ENCODE data around the gene GPHB5. TPM values are rescaled to one million over a fixed set of nuclear protein-coding genes. Genes with fewer than 3 reads are reported as not detected.
A peak's percentile ranks its signal among the peaks of the same experiment; 100 is the strongest.

The GPHB5 gene
- total and polyA plus RNA-seq, 8 donors: not detected

DNA sequence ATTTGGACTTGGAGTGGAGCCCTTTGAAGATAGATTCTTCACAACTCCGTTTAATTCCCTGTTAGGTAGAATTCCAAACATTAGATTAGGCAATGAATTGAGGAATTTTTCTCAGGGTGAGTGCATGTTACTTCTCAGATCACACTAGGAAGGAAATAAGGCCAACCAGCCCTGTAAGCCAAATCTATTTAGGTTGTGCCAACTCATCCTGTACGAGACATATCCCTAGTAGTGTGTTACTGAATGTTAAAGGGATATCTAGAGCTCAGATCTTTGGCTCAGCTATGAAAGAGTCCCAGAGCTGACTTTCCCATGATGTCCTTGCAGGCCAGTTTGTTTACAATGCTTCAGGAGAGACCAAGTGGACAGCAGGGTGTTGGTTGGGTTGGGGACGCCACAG lies 45.6 kb downstream of the GPHB5 start:
- peak overlapping the region in 1 of 2 donors; percentile 8 for H3K27ac ChIP-seq
- H3K36me3 ChIP-seq: no peaks in the 10 kb centered on the region
- ATAC-seq (no peak), DNase-seq (no peak)
- no peaks in the 10 kb centered on the region for H3K27me3 ChIP-seq
- no peaks in the 10 kb centered on the region for H3K9me3 ChIP-seq
- TF ChIP-seq, protein P1, sequence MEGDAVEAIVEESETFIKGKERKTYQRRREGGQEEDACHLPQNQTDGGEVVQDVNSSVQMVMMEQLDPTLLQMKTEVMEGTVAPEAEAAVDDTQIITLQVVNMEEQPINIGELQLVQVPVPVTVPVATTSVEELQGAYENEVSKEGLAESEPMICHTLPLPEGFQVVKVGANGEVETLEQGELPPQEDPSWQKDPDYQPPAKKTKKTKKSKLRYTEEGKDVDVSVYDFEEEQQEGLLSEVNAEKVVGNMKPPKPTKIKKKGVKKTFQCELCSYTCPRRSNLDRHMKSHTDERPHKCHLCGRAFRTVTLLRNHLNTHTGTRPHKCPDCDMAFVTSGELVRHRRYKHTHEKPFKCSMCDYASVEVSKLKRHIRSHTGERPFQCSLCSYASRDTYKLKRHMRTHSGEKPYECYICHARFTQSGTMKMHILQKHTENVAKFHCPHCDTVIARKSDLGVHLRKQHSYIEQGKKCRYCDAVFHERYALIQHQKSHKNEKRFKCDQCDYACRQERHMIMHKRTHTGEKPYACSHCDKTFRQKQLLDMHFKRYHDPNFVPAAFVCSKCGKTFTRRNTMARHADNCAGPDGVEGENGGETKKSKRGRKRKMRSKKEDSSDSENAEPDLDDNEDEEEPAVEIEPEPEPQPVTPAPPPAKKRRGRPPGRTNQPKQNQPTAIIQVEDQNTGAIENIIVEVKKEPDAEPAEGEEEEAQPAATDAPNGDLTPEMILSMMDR (IDR thresholded peaks at IDR 0.05): no peak
- H3K4me3 ChIP-seq: no peak overlapping the region
- H3K4me1 ChIP-seq: no peaks in the 10 kb centered on the region
- intact Hi-C loops (cut with DNase I): loop anchor here in 1 of 2 donors (10.0 kb wide), 1 partner anchor 1098 kb away; no protein-coding TSS in a partner anchor

DNA sequence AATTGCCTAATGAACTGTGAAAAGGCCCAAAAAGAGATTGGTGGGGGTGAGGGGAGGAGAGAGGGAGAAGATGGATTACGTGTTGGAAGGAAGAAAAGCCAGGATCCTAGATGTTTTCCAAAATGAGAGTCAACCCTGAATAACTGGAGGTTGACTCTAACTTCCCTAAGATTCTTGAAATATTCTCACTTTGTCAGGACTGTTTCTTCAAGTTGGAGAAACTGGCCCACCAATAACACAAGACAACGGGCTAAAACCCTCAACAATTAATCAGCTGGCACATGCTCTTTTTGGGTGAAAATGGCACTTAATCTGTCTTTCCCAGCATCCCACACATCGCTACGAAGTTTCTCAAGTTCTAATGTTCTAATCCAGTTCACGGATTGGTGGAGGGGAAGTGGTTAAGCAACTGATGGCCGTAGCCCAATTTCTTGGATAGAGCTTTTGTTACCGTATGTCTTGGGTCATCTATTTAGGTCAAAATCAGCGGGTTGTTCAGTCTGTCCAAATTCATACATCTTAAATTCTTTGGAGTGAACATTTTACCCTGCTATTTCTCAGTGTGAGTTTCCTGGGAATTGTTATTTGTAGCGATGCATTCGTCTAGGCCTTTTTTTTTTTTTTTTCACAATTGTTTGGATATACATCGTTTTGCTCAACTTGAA lies 49.0 kb downstream of the GPHB5 start:
- TF ChIP-seq, protein P1 (IDR thresholded peaks at IDR 0.05): no peak
- Histone ChIP-seq H3K27ac (no peak overlapping the region), H3K9me3 (no peaks in the 10 kb centered on the region), H3K4me3 (no peak overlapping the region), H3K4me1 (no peaks in the 10 kb centered on the region), H3K36me3 (no peaks in the 10 kb centered on the region), H3K27me3 (no peaks in the 10 kb centered on the region)
- peak; percentile 23 for ATAC-seq
- peak in 1 of 4 donors; percentile 45 for DNase-seq
- intact Hi-C loops (cut with DNase I): loop anchor here in 1 of 2 donors (10.0 kb wide), 1 partner anchor 1095 kb away; no protein-coding TSS in a partner anchor

DNA sequence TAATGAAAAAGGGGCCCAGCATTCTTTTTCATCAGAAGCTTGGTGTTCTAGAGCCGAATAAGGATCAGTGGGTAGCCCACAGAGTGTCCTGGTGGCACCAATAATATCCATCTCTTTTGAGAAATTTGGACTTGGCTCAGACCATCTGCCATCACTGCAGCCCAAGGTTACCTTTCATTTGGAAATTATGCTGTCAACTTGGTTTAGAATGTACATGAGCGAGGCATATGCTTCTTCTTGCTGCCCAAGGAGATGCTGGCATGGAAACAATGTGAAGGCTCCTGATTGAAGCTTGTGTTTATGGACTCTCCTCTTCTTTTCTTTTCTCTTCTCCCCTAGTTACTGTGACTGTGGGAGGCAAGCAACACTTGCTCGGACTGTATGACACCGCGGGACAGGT lies 50.0 kb downstream of the GPHB5 start:
- no peak overlapping the region for H3K27ac ChIP-seq
- H3K9me3 ChIP-seq: no peaks in the 10 kb centered on the region
- H3K27me3 ChIP-seq: no peaks in the 10 kb centered on the region
- ATAC-seq (no peak), DNase-seq (no peak)
- H3K4me3 ChIP-seq: no peak overlapping the region
- intact Hi-C loops (cut with DNase I): no loop called here
- H3K36me3 ChIP-seq: no peaks in the 10 kb centered on the region
- TF ChIP-seq, protein P1 (IDR thresholded peaks at IDR 0.05): no peak
- no peaks in the 10 kb centered on the region for H3K4me1 ChIP-seq

DNA sequence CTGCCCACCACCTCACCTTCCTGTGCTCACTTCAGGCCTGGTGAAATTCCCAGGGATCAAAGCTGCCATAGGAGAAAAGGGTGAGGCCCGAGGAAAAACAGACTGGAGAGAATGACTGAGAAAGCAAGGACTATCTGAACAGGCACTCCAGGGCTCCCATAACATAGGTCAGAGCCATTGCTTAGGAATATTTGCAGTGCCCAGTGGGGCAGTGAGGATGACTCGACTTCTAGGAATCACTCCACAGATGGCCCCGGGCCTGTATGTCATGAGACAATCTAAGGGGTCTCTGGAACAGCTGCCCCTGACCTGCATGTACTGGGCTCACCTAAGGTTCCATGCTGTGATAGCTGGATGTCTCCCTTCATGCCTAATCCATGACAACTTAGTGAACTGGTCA lies 51.6 kb downstream of the GPHB5 start:
- ATAC-seq: no peak
- Histone ChIP-seq H3K36me3 (no peaks in the 10 kb centered on the region), H3K27ac (no peak overlapping the region), H3K9me3 (no peaks in the 10 kb centered on the region), H3K4me1 (no peaks in the 10 kb centered on the region), H3K4me3 (no peak overlapping the region), H3K27me3 (no peaks in the 10 kb centered on the region)
- intact Hi-C loops (cut with DNase I): no loop called here
- no peak for DNase-seq
- TF ChIP-seq, protein P1 (IDR thresholded peaks at IDR 0.05): no peak

DNA sequence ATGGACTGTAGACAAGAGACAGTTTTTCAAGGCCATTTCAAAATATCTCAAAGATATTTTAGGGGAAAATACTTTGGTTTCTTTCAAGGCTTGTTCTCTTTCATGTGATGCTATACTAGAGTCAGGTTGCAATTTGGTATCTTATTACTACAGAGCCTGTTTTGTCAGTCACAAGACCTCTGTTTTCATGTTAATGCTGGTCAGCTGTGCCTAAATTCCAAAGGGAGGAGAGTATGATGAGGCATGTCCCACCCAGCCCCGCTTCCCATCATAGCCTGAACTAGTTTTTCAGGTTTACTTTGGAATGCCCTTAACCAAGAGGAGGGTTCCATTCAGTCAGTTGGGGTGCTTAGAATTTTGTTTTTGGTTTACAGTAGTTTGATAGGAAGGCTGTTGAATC lies 52.6 kb downstream of the GPHB5 start:
- ATAC-seq (no peak), DNase-seq (no peak)
- H3K36me3 ChIP-seq: no peaks in the 10 kb centered on the region
- intact Hi-C loops (cut with DNase I): no loop called here
- no peak overlapping the region for H3K4me3 ChIP-seq
- no peaks in the 10 kb centered on the region for H3K27me3 ChIP-seq
- no peak overlapping the region for H3K27ac ChIP-seq
- TF ChIP-seq, protein P1 (IDR thresholded peaks at IDR 0.05): no peak
- H3K9me3 ChIP-seq: no peaks in the 10 kb centered on the region
- no peaks in the 10 kb centered on the region for H3K4me1 ChIP-seq

Other genes starting within 250 kb of the GPHB5 start
- 10 to 100 TPM; 21.5 to 32.7 TPM for gene RHOJ, start 114.5 kb downstream of the GPHB5 start, total RNA-seq
- 10 to 100 TPM; 54.9 to 66.7 (median 63.9) TPM for gene RHOJ, start 114.5 kb downstream of the GPHB5 start, polyA plus RNA-seq (ENCODE audit: insufficient read length in 6 of 6)
- gene PPP2R5E, start 224.4 kb upstream of the GPHB5 start, total RNA-seq: 10 to 100 TPM; 44.1 to 45.3 TPM
- 10 to 100 TPM; 33.4 to 41.9 (median 38.1) TPM for gene PPP2R5E, start 224.4 kb upstream of the GPHB5 start, polyA plus RNA-seq (ENCODE audit: insufficient read length in 6 of 6)

All from left lung (tissue), 10 donors.